ENCODE results near the gene TAC3.
"Not testable (repeated sequence)": the region's sequence is repeated elsewhere in the genome, so short reads cannot be mapped to it uniquely, and the experiment has no call there.

DNA sequence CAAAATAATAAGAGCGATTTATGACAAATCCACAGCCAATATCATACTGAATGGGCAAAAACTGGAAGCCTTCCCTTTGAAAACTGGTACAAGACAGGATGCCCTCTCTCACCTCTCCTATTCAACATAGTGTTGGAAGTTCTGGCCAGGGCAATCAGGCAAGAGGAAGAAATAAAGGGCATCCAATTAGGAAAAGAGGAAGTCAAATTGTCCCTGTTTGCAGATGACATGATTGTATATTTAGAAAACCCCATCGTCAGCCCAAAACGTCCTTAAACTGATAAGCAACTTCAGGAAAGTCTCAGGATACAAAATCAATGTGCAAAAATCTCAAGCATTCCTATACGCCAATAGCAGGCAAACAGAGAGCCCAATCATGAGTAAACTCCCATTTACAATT is 54.1 kb downstream of the TAC3 start:
- not testable (repeated sequence) for TF ChIP-seq POLR2A (IDR thresholded peaks at IDR 0.05; ENCODE audit: low read depth); CTCF (IDR thresholded peaks at IDR 0.05); POLR2AphosphoS5 (IDR thresholded peaks at IDR 0.05)
